Inflammatory macrophage (primary cell): ENCODE data around the gene NXPH1.

Experiments
- DNase-seq, 2 donors: peaks; one replicate each; pipeline ENCODE4 v3.0.0-alpha.2; 2020 to 2022

Gene NXPH1

GRCh38 chr7:8605221-8605620 lies 171.8 kb downstream of the NXPH1 start:
- no peak for DNase-seq

GRCh38 chr7:8612584-8612983 lies 179.2 kb downstream of the NXPH1 start:
- DNase-seq = no peak

- no peak for DNase-seq
Measured at GRCh38 chr7:8613191-8613590, 179.8 kb downstream of the NXPH1 start.

- no peak for DNase-seq
Measured at GRCh38 chr7:8615019-8615418, 181.6 kb downstream of the NXPH1 start.

GRCh38 chr7:8618441-8619070 lies 185.1 kb downstream of the NXPH1 start:
- no peak for DNase-seq

- no peak for DNase-seq
Measured at GRCh38 chr7:8620169-8620568, 186.8 kb downstream of the NXPH1 start.

GRCh38 chr7:8625612-8626011 lies 192.2 kb downstream of the NXPH1 start:
- DNase-seq = no peak

GRCh38 chr7:8627325-8627724 lies 193.9 kb downstream of the NXPH1 start:
- DNase-seq = no peak

GRCh38 chr7:8628656-8629055 lies 195.2 kb downstream of the NXPH1 start:
- no peak for DNase-seq

GRCh38 chr7:8629504-8629903 lies 196.1 kb downstream of the NXPH1 start:
- no peak for DNase-seq

- DNase-seq = no peak
Measured at GRCh38 chr7:8637322-8637721, 203.9 kb downstream of the NXPH1 start.

GRCh38 chr7:8638076-8638475 lies 204.7 kb downstream of the NXPH1 start:
- DNase-seq = no peak

- DNase-seq = no peak
Measured at GRCh38 chr7:8639668-8640067, 206.3 kb downstream of the NXPH1 start.

GRCh38 chr7:8640671-8641070 lies 207.3 kb downstream of the NXPH1 start:
- DNase-seq = no peak

- no peak for DNase-seq
Measured at GRCh38 chr7:8668627-8669500, 235.5 kb downstream of the NXPH1 start.

- DNase-seq = no peak
Measured at GRCh38 chr7:8669501-8669851, 236.1 kb downstream of the NXPH1 start.

GRCh38 chr7:8684426-8684825 lies 251.0 kb downstream of the NXPH1 start:
- no peak for DNase-seq

GRCh38 chr7:8699875-8700624 lies 266.6 kb downstream of the NXPH1 start:
- DNase-seq = no peak

- DNase-seq = no peak
Measured at GRCh38 chr7:8702807-8703206, 269.4 kb downstream of the NXPH1 start.

GRCh38 chr7:8710124-8710523 lies 276.7 kb downstream of the NXPH1 start:
- DNase-seq = no peak

- no peak for DNase-seq
Measured at GRCh38 chr7:8714791-8715190, 281.4 kb downstream of the NXPH1 start.

- DNase-seq = no peak
Measured at GRCh38 chr7:8719102-8719501, 285.7 kb downstream of the NXPH1 start.

- DNase-seq = peak; percentile 8 to 38
Measured at GRCh38 chr7:8724080-8724718, 290.8 kb downstream of the NXPH1 start.
